GM23338 (cell line): ENCODE data around the gene HACE1. TPM values are rescaled to one million over a fixed set of nuclear protein-coding genes. Genes with fewer than 3 reads are reported as not detected.

Experiments
- ATAC-seq: fragments of 200-7000 bp; cut with Tn5 transposase; 3 replicates; pipeline ENCODE4 v1.9.1; 2020
- DNase-seq: peaks from one replicate; pipeline ENCODE4 v3.0.0-alpha.2; 2015; ENCODE audit warnings: low spot score
- H2AFZ ChIP-seq: fragments of 200-600 bp; sonication (generic); 2 replicates; pipeline ENCODE4 v1.8.0; 2016; ENCODE audit warnings: antibody characterized with exemption, mild to moderate bottlenecking, moderate library complexity
- H3F3A ChIP-seq: fragments of 200-600 bp; sonication (generic); replicated peaks from 2 replicates; pipeline ENCODE4 v1.8.0; 2017; ENCODE audit warnings: antibody characterized with exemption, mixed run types, low read depth
- H3K27ac ChIP-seq: fragments of 200-600 bp; sonication (generic); 2 replicates; pipeline ENCODE4 v1.6.1; 2016; ENCODE audit warnings: low read depth
- H3K27me3 ChIP-seq: fragments of 200-600 bp; sonication (generic); 2 replicates; pipeline ENCODE4 v1.8.0; 2016; ENCODE audit warnings: mild to moderate bottlenecking, mixed run types, moderate library complexity; ENCODE audit not compliant: insufficient read depth
- H3K36me3 ChIP-seq: fragments of 200-600 bp; sonication (generic); 2 replicates; pipeline ENCODE4 v1.8.0; 2016; ENCODE audit warnings: mild to moderate bottlenecking; ENCODE audit not compliant: insufficient read depth
- H3K4me1 ChIP-seq: fragments of 200-600 bp; sonication (generic); 2 replicates; pipeline ENCODE4 v1.8.0; 2016; ENCODE audit warnings: mild to moderate bottlenecking, moderate library complexity; ENCODE audit not compliant: insufficient read depth
- H3K4me2 ChIP-seq: fragments of 200-600 bp; sonication (generic); 2 replicates; pipeline ENCODE4 v1.7.1; 2017; ENCODE audit warnings: mixed run types
- H3K4me3 ChIP-seq: fragments of 200-600 bp; sonication (generic); 2 replicates; pipeline ENCODE4 v1.6.1; 2016; ENCODE audit warnings: mixed run types
- H3K79me2 ChIP-seq: fragments of 200-600 bp; sonication (generic); replicated peaks from 2 replicates; pipeline ENCODE4 v1.8.0; 2017; ENCODE audit warnings: mild to moderate bottlenecking; ENCODE audit not compliant: insufficient read depth
- H3K9me2 ChIP-seq: fragments of 200-600 bp; sonication (generic); 2 replicates; pipeline ENCODE4 v1.8.0; 2017; ENCODE audit not compliant: insufficient read depth
- H4K20me1 ChIP-seq: fragments of 200-600 bp; sonication (generic); replicated peaks from 2 replicates; pipeline ENCODE4 v1.8.0; 2017; ENCODE audit warnings: mild to moderate bottlenecking; ENCODE audit not compliant: insufficient read depth
- H3K27ac Mint-ChIP-seq: 2 replicates; pipeline ENCODE4 v1.8.0; 2020; ENCODE audit warnings: inconsistent platforms, mild to moderate bottlenecking, moderate library complexity, mixed read lengths
- H3K27me3 Mint-ChIP-seq: 3 replicates; pipeline ENCODE4 v1.8.0; 2022; ENCODE audit warnings: low read depth, mild to moderate bottlenecking, moderate library complexity, mixed read lengths, inconsistent platforms; ENCODE audit not compliant: insufficient read depth, poor library complexity
- H3K36me3 Mint-ChIP-seq: 3 replicates; pipeline ENCODE4 v1.8.0; 2021; ENCODE audit warnings: low read depth, mild to moderate bottlenecking, inconsistent platforms, moderate library complexity, mixed read lengths
- H3K4me1 Mint-ChIP-seq: 3 replicates; pipeline ENCODE4 v1.8.0; 2020; ENCODE audit warnings: mild to moderate bottlenecking, inconsistent platforms, mixed read lengths
- H3K4me3 Mint-ChIP-seq: 3 replicates; pipeline ENCODE4 v1.8.0; 2021; ENCODE audit warnings: moderate library complexity, mild to moderate bottlenecking, inconsistent platforms, mixed read lengths
- H3K9me3 Mint-ChIP-seq: 3 replicates; pipeline ENCODE4 v1.8.0; 2020; ENCODE audit warnings: moderate library complexity, mild to moderate bottlenecking, inconsistent platforms, mixed read lengths
- CREB1 ChIP-seq: fragments of 250-450 bp; sonication (Bioruptor Pico); IDR thresholded peaks from 2 replicates; pipeline ENCODE4 v1.5.0; 2020; ENCODE audit warnings: low read depth, mild to moderate bottlenecking, moderate library complexity
- EZH2phosphoT487 ChIP-seq: fragments of 200-600 bp; sonication (generic); IDR thresholded peaks from one replicate; pipeline ENCODE4 v1.8.1; 2018; ENCODE audit warnings: antibody characterized with exemption; ENCODE audit not compliant: unreplicated experiment
- POLR2AphosphoS5 ChIP-seq: IDR thresholded peaks from 2 replicates; pipeline ENCODE4 v1.6.1; 2016; ENCODE audit warnings: antibody characterized with exemption, low read depth
- STAT1 ChIP-seq: IDR thresholded peaks from one replicate; pipeline ENCODE4 v1.6.1; 2016; ENCODE audit warnings: antibody characterized with exemption; ENCODE audit not compliant: unreplicated experiment
- ZNF114 ChIP-seq: fragments of 250-450 bp; sonication (Bioruptor Pico); IDR thresholded peaks from 2 replicates; pipeline ENCODE4 v1.5.0; 2020; ENCODE audit warnings: mild to moderate bottlenecking, moderate library complexity
- ZNF331 ChIP-seq: fragments of 250-450 bp; sonication (Bioruptor Pico); IDR thresholded peaks from 2 replicates; pipeline ENCODE4 v1.5.0; 2020; ENCODE audit warnings: low read depth, mild to moderate bottlenecking, moderate library complexity
- polyA plus RNA-seq: library from polyadenylated mRNA; unstranded; fragments of >200 nt; fragmentation: Nextera tagmentation; extraction: Ambion mirVana; gene quantifications from 2 replicates; pipeline ENCODE4 v1.2.1, GENCODE V29; 2016
- total RNA-seq: library from RNA; depleted of rRNA; stranded (reverse); fragments of >200 nt; shearing (Covaris generic); gene quantifications from 2 replicates; pipeline ENCODE4 v1.2.3, GENCODE V29; 2014
- TF ChIP-seq, protein P1 (sequence below): fragments of 250-450 bp; sonication (Bioruptor Pico); IDR thresholded peaks from 2 replicates; pipeline ENCODE4 v1.5.0; 2020; ENCODE audit warnings: mild to moderate bottlenecking, moderate library complexity
- TF ChIP-seq, protein P2 (sequence below), 2 experiments: fragments of 200-600 bp in 1 of 2; sonication (generic) in 1 of 2; conservative IDR thresholded peaks; 2 replicates each; pipeline versions ENCODE4 v1.5.1 to v1.6.1; 2016 to 2017; ENCODE audit warnings: antibody characterized with exemption in 2 of 2, low read depth in 2 of 2, mild to moderate bottlenecking in 2 of 2, moderate library complexity in 1 of 2

Gene HACE1
- total and polyA plus RNA-seq, 2 experiments from 2014 or later, result 8.6 to 28.7 TPM

DNA sequence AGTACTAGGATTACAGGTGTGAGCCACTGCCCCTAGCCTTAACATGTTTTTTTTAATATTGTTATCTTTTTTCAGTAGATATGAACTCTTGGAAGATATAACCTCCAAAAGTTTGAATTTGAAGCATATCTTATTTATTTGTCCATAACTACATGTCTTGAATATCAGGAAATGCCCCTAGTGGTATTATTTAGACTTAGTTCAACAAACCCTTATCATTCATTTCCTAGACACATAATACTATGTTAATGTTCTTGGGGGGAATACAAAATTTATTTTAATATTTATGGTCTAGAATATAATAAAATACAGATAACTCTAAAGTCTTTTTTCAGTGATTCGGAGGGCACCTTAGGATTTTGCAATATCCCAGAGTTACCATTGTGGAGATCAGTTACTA lies 160.7 kb downstream of the HACE1 start (continued):
- TF ChIP-seq, protein P1, sequence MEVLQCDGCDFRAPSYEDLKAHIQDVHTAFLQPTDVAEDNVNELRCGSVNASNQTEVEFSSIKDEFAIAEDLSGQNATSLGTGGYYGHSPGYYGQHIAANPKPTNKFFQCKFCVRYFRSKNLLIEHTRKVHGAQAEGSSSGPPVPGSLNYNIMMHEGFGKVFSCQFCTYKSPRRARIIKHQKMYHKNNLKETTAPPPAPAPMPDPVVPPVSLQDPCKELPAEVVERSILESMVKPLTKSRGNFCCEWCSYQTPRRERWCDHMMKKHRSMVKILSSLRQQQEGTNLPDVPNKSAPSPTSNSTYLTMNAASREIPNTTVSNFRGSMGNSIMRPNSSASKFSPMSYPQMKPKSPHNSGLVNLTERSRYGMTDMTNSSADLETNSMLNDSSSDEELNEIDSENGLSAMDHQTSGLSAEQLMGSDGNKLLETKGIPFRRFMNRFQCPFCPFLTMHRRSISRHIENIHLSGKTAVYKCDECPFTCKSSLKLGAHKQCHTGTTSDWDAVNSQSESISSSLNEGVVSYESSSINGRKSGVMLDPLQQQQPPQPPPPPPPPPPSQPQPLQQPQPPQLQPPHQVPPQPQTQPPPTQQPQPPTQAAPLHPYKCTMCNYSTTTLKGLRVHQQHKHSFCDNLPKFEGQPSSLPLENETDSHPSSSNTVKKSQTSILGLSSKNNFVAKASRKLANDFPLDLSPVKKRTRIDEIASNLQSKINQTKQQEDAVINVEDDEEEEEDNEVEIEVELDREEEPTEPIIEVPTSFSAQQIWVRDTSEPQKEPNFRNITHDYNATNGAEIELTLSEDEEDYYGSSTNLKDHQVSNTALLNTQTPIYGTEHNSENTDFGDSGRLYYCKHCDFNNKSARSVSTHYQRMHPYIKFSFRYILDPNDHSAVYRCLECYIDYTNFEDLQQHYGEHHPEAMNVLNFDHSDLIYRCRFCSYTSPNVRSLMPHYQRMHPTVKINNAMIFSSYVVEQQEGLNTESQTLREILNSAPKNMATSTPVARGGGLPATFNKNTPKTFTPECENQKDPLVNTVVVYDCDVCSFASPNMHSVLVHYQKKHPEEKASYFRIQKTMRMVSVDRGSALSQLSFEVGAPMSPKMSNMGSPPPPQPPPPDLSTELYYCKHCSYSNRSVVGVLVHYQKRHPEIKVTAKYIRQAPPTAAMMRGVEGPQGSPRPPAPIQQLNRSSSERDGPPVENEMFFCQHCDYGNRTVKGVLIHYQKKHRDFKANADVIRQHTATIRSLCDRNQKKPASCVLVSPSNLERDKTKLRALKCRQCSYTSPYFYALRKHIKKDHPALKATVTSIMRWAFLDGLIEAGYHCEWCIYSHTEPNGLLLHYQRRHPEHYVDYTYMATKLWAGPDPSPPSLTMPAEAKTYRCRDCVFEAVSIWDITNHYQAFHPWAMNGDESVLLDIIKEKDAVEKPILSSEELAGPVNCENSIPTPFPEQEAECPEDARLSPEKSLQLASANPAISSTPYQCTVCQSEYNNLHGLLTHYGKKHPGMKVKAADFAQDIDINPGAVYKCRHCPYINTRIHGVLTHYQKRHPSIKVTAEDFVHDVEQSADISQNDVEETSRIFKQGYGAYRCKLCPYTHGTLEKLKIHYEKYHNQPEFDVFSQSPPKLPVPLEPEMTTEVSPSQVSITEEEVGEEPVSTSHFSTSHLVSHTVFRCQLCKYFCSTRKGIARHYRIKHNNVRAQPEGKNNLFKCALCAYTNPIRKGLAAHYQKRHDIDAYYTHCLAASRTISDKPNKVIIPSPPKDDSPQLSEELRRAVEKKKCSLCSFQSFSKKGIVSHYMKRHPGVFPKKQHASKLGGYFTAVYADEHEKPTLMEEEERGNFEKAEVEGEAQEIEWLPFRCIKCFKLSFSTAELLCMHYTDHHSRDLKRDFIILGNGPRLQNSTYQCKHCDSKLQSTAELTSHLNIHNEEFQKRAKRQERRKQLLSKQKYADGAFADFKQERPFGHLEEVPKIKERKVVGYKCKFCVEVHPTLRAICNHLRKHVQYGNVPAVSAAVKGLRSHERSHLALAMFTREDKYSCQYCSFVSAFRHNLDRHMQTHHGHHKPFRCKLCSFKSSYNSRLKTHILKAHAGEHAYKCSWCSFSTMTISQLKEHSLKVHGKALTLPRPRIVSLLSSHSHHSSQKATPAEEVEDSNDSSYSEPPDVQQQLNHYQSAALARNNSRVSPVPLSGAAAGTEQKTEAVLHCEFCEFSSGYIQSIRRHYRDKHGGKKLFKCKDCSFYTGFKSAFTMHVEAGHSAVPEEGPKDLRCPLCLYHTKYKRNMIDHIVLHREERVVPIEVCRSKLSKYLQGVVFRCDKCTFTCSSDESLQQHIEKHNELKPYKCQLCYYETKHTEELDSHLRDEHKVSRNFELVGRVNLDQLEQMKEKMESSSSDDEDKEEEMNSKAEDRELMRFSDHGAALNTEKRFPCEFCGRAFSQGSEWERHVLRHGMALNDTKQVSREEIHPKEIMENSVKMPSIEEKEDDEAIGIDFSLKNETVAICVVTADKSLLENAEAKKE, result no peak
- no peak for TF ChIP-seq ZNF331
- TF ChIP-seq CREB1 (CRISPR knock-in tag), result no peak
- TF ChIP-seq EZH2phosphoT487, result no peak
- TF ChIP-seq STAT1, result no peak
- TF ChIP-seq POLR2AphosphoS5, result no peak

DNA sequence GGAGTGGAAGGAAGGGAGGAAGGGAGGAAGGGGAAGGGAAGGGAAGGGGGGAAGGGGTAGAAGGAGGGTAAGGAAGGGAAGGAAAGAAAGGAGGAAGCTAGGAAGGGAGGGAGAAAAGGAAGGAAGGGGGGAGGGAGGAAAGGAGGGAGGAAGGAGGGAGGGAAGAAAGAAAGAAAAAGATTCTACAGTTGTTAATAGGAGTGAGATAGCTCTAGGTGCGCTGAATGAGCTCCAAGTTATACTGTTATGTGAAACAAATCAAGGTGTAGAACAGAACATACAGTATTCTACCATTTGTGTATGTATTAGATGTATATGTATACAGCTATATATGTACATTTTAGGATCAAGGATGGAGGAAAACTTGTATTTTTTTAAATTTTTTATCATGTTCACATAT lies 167.7 kb downstream of the HACE1 start:
- H3F3A ChIP-seq, result no peaks in the 10 kb centered on the region
- Mint-ChIP-seq H3K27me3 (peaks cover 2% of the 10 kb centered on the region), H3K36me3 (no peaks in the 10 kb centered on the region), H3K9me3 (no peaks in the 10 kb centered on the region), H3K27ac (no peak overlapping the region), H3K4me3 (no peak overlapping the region), H3K4me1 (peaks cover 13% of the 10 kb centered on the region)
- H3K79me2 ChIP-seq, result no peaks in the 10 kb centered on the region
- H3K36me3 ChIP-seq, result no peaks in the 10 kb centered on the region
- H3K4me3 ChIP-seq, result no peak overlapping the region
- H3K9me2 ChIP-seq, result no peaks in the 10 kb centered on the region
- DNase-seq (no peak), ATAC-seq (no peak)
- H3K27ac ChIP-seq, result no peak overlapping the region
- no peaks in the 10 kb centered on the region for H3K4me1 ChIP-seq
- no peaks in the 10 kb centered on the region for H3K27me3 ChIP-seq
- no peaks in the 10 kb centered on the region for H4K20me1 ChIP-seq
- H2AFZ ChIP-seq, result no peak overlapping the region
- no peak overlapping the region for H3K4me2 ChIP-seq
- TF ChIP-seq, protein P2, sequence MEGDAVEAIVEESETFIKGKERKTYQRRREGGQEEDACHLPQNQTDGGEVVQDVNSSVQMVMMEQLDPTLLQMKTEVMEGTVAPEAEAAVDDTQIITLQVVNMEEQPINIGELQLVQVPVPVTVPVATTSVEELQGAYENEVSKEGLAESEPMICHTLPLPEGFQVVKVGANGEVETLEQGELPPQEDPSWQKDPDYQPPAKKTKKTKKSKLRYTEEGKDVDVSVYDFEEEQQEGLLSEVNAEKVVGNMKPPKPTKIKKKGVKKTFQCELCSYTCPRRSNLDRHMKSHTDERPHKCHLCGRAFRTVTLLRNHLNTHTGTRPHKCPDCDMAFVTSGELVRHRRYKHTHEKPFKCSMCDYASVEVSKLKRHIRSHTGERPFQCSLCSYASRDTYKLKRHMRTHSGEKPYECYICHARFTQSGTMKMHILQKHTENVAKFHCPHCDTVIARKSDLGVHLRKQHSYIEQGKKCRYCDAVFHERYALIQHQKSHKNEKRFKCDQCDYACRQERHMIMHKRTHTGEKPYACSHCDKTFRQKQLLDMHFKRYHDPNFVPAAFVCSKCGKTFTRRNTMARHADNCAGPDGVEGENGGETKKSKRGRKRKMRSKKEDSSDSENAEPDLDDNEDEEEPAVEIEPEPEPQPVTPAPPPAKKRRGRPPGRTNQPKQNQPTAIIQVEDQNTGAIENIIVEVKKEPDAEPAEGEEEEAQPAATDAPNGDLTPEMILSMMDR (conservative IDR thresholded peaks at IDR 0.05; ENCODE audit: low read depth in 2 of 2), result no peak
- TF ChIP-seq STAT1 (no peak), CREB1 (CRISPR knock-in tag) (no peak), ZNF114 (CRISPR knock-in tag) (no peak), ZNF331 (no peak)
- TF ChIP-seq, protein P1, result no peak
